Naive B cell (primary cell): ENCODE measurements around the gene MAGOH. TPM values are rescaled to one million over a fixed set of nuclear protein-coding genes. Genes with fewer than 3 reads are reported as not detected.
"Not testable (repeated sequence)": the region's sequence is repeated elsewhere in the genome, so short reads cannot be mapped to it uniquely, and the experiment has no call there.

Experiments
- ATAC-seq, 2 donors: fragments of 150-1000 bp; cut with Tn5 transposase; 2 replicates each; pipeline ENCODE4 v1.10.0; 2021; ENCODE audit warnings: low read depth in 2 of 2, mild to moderate bottlenecking in 2 of 2, moderate library complexity in 2 of 2
- DNase-seq: peaks from one replicate; pipeline ENCODE4 v3.0.0; 2022
- H3K27ac Mint-ChIP-seq, 6 donors: one replicate each; pipeline ENCODE4 v1.8.0; 2020 to 2022; ENCODE audit warnings: mild to moderate bottlenecking in 6 of 6, mixed read lengths in 6 of 6, moderate library complexity in 5 of 6, inconsistent platforms in 2 of 6
- H3K27me3 Mint-ChIP-seq, 3 donors: one replicate each; pipeline ENCODE4 v1.8.0; 2021 to 2022; ENCODE audit warnings: mixed read lengths in 3 of 3, mild to moderate bottlenecking in 1 of 3
- H3K36me3 Mint-ChIP-seq, 2 donors: one replicate each; pipeline ENCODE4 v1.8.0; 2020 to 2022; ENCODE audit warnings: mixed read lengths in 2 of 2, inconsistent platforms in 1 of 2, mild to moderate bottlenecking in 1 of 2
- H3K4me1 Mint-ChIP-seq, 3 donors: one replicate each; pipeline ENCODE4 v1.8.0; 2020 to 2022; ENCODE audit warnings: mixed read lengths in 3 of 3, inconsistent platforms in 1 of 3, mild to moderate bottlenecking in 1 of 3, moderate library complexity in 1 of 3
- H3K4me3 Mint-ChIP-seq, 8 donors: one replicate each; pipeline ENCODE4 v1.8.0; 2020 to 2022; ENCODE audit warnings: mild to moderate bottlenecking in 8 of 8, mixed read lengths in 8 of 8, moderate library complexity in 8 of 8, inconsistent platforms in 2 of 8
- H3K9me3 Mint-ChIP-seq, 7 donors: one replicate each; pipeline ENCODE4 v1.8.0; 2020 to 2022; ENCODE audit warnings: mixed read lengths in 7 of 7, mild to moderate bottlenecking in 5 of 7, inconsistent platforms in 2 of 7, moderate library complexity in 1 of 7
- polyA plus RNA-seq, 6 donors: library from polyadenylated mRNA; unstranded; fragments of 300-500 nt; fragmentation: Illumina TruSeq; gene quantifications; one replicate each; pipeline ENCODE4 v1.2.3, GENCODE V29; 2021; ENCODE audit warnings: low read depth in 6 of 6

Gene MAGOH
- 100 to 1,000 TPM in 5 of 6 donors, 10 to 100 TPM in 1; 44.2 to 124 (median 117) TPM for polyA plus RNA-seq

DNA sequence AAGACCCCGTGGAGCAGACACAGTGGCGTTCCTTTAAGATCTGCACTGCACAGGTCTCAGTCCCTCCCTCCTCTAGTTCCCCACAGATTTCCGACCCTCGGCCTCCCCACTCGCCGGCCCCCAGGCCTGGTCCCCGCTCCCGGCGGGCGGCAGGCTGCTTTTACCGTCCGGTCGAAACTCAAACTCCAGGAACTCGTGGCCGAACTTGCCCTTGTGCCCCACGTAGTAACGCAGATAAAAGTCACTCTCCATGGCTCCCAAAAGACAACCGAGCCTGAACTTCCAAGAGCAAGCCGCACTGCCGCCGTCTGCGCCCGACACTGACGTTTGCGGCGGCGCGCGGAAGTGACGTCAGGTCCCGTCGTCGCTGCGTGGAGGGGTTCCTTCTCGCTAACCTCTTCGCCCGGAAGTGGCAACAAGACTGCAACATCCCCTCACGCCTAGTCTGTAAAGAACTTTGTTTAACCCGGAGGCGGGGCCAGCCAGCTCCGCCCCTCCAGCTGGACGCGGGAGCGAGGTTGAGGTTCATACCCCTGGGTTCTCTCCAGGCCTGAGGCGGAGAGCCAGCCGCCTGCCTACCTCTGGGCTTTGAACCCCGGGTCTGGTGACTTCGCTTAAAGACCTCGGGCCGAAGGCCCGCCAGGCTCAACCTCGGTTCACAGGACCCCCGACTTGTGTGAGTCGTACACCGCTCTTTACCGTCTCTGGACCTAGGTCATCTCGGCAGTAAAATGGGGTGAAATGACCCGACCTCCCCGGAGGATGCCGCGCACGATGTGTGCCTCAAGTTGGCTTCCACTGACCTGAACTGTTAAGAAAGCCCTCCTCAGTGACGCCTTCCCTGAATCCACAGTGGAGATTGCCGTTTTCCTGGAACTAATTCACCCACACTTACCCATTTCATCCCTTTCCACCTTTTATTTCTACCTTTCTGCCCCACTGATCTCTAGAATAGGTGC lies at the start of gene MAGOH:
Gene MAGOH (minus strand): TSS at position 322 of the 959 bp plus-strand sequence. CDS start 70 bp downstream, at position 252.
- Mint-ChIP-seq H3K9me3 (no peaks in the 10 kb centered on the region), H3K27ac (peak within 1 kb of the TSS; percentile 95 to 99 (median 98)), H3K4me1 (peaks cover 22 to 33% (median 29%) of the 10 kb centered on the region in 3 donors), H3K27me3 (no peaks in the 10 kb centered on the region), H3K4me3 (peak within 1 kb of the TSS; percentile 95 to 100 (median 99)), H3K36me3 (peaks cover 5 to 25% of the 10 kb centered on the region in 2 donors)
- DNase-seq (peak; percentile 92), ATAC-seq (peak; percentile 98 to 99)

DNA sequence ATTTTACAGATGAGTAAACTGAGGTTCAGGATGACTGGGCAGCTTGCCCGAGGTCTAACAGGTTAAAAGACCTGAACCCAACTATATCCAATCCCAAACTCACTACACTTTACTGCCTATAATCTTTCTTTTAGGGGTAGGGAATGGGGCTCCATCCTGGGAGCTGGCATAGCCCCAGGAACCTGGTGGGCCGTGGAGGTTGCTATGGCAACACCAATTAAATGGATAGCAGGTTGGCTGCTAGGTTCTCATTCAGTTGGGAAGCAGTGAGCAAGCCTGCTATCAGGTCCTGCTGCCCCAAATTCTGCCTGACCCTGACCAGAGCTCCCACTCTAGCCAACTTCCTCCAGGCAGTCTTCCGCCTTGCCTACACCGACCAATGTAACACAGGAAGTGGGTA lies 48.6 kb upstream of the MAGOH start:
- no peaks in the 10 kb centered on the region for H3K36me3 Mint-ChIP-seq
- ATAC-seq = no peak
- DNase-seq = no peak
- no peaks in the 10 kb centered on the region for H3K27me3 Mint-ChIP-seq
- H3K27ac Mint-ChIP-seq = no peak overlapping the region
- H3K4me1 Mint-ChIP-seq = no peaks in the 10 kb centered on the region
- H3K9me3 Mint-ChIP-seq = no peaks in the 10 kb centered on the region
- no peak overlapping the region for H3K4me3 Mint-ChIP-seq

- no peak overlapping the region for H3K27ac Mint-ChIP-seq
- H3K27me3 Mint-ChIP-seq = no peaks in the 10 kb centered on the region
- H3K9me3 Mint-ChIP-seq = no peaks in the 10 kb centered on the region
- H3K36me3 Mint-ChIP-seq = no peaks in the 10 kb centered on the region
- ATAC-seq (no peak), DNase-seq (no peak)
- no peak overlapping the region for H3K4me3 Mint-ChIP-seq
- peaks cover 0 to under 1% (median 0%) of the 10 kb centered on the region in 3 donors for H3K4me1 Mint-ChIP-seq
These were observed 47.8 kb upstream of the MAGOH start for GRCh38 chr1:53285969-53286760.

- DNase-seq = no peak
- ATAC-seq = no peak
These were observed 47.2 kb upstream of the MAGOH start for GRCh38 chr1:53285546-53285945.

GRCh38 chr1:53284224-53285020 lies 46.1 kb upstream of the MAGOH start:
- Mint-ChIP-seq H3K9me3 (no peaks in the 10 kb centered on the region), H3K27me3 (no peaks in the 10 kb centered on the region), H3K36me3 (no peaks in the 10 kb centered on the region), H3K4me1 (peaks cover 0 to 5% (median 0%) of the 10 kb centered on the region in 3 donors), H3K4me3 (no peak overlapping the region), H3K27ac (peak overlapping the region in 2 of 6 donors; percentile 76 to 89)
- ATAC-seq = no peak
- no peak for DNase-seq

More at GRCh38 chr1:53285546-53285945, 47.2 kb upstream of the MAGOH start:
- Mint-ChIP-seq H3K27ac (no peak overlapping the region), H3K4me3 (no peak overlapping the region), H3K4me1 (peaks cover 0 to 5% (median 0%) of the 10 kb centered on the region in 3 donors), H3K9me3 (no peaks in the 10 kb centered on the region), H3K27me3 (no peaks in the 10 kb centered on the region), H3K36me3 (no peaks in the 10 kb centered on the region)

DNA sequence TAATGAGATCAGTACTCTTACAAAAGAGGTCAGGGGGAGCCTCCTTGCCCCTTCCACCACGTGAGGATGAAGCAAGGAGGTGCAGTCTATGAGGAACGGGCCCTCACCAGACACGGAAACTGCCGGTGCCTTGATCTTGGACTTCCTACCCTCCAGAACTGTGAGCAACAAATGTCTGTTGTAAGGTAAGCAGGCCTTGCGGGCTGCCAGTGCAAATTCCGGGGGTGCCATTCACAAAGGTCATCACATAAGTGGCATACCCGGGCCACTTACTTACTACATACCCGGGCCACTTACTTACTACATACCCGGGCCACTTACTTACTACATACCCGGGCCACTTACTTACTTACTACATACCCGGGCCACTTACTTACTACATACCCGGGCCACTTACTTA lies 44.8 kb upstream of the MAGOH start:
- H3K27me3 Mint-ChIP-seq, ATAC-seq, H3K4me1 Mint-ChIP-seq, DNase-seq, H3K36me3 Mint-ChIP-seq, H3K9me3 Mint-ChIP-seq, H3K27ac Mint-ChIP-seq, H3K4me3 Mint-ChIP-seq: not testable (repeated sequence)

- Mint-ChIP-seq H3K27me3 (no peaks in the 10 kb centered on the region), H3K4me3 (no peak overlapping the region), H3K27ac (peak overlapping the region in 1 of 6 donors; percentile 22), H3K36me3 (no peaks in the 10 kb centered on the region), H3K4me1 (peaks cover 2 to 9% (median 5%) of the 10 kb centered on the region in 3 donors), H3K9me3 (no peaks in the 10 kb centered on the region)
- ATAC-seq = no peak
- DNase-seq = no peak
These were observed 42.8 kb upstream of the MAGOH start for GRCh38 chr1:53281133-53281532.

GRCh38 chr1:53280496-53280895 lies 42.2 kb upstream of the MAGOH start:
- Mint-ChIP-seq H3K9me3 (no peaks in the 10 kb centered on the region), H3K27me3 (no peaks in the 10 kb centered on the region), H3K4me1 (peaks cover 2 to 9% (median 5%) of the 10 kb centered on the region in 3 donors), H3K36me3 (no peaks in the 10 kb centered on the region), H3K4me3 (no peak overlapping the region), H3K27ac (peak overlapping the region in 1 of 6 donors; percentile 10)
- DNase-seq = no peak
- ATAC-seq = no peak

GRCh38 chr1:53279296-53280200 lies 41.2 kb upstream of the MAGOH start:
- H3K4me3 Mint-ChIP-seq = no peak overlapping the region
- H3K36me3 Mint-ChIP-seq = no peaks in the 10 kb centered on the region
- no peaks in the 10 kb centered on the region for H3K9me3 Mint-ChIP-seq
- no peak for ATAC-seq
- DNase-seq = no peak
- peaks cover 2 to 9% (median 5%) of the 10 kb centered on the region in 3 donors for H3K4me1 Mint-ChIP-seq
- no peak overlapping the region for H3K27ac Mint-ChIP-seq
- no peaks in the 10 kb centered on the region for H3K27me3 Mint-ChIP-seq

DNA sequence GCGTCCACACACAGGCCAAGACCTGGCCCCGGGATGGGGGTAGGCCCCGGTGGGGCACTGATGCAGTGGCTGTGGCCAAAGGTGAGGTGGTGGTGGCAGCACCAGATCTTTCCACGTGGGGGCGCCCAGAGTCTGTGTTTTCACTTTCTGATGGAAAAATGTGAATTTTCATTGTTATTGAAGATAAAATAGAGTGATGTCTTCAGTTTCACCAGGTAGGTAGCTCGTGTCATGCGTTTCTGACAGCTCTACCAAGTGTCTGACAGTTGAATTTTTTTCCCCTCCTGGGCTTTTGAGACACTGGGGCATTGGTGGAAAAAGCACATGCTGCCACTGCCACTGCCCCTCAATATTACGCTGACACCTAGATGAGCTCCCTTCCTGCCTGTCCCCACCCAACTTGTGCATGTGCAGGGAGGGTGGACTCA lies 40.0 kb upstream of the MAGOH start:
- no peaks in the 10 kb centered on the region for H3K36me3 Mint-ChIP-seq
- peak; percentile 58 for DNase-seq
- H3K27ac Mint-ChIP-seq = peak overlapping the region in 1 of 6 donors; percentile 68
- H3K4me3 Mint-ChIP-seq = peak overlapping the region in 1 of 8 donors; percentile 75
- H3K4me1 Mint-ChIP-seq = peaks cover 2 to 9% (median 5%) of the 10 kb centered on the region in 3 donors
- no peaks in the 10 kb centered on the region for H3K9me3 Mint-ChIP-seq
- H3K27me3 Mint-ChIP-seq = no peaks in the 10 kb centered on the region
- ATAC-seq = peak; percentile 55 to 74

- peaks cover 2 to 9% (median 5%) of the 10 kb centered on the region in 3 donors for H3K4me1 Mint-ChIP-seq
- H3K27ac Mint-ChIP-seq = no peak overlapping the region
- H3K9me3 Mint-ChIP-seq = no peaks in the 10 kb centered on the region
- H3K4me3 Mint-ChIP-seq = no peak overlapping the region
- ATAC-seq (no peak), DNase-seq (no peak)
- no peaks in the 10 kb centered on the region for H3K27me3 Mint-ChIP-seq
- no peaks in the 10 kb centered on the region for H3K36me3 Mint-ChIP-seq
These were observed 39.0 kb upstream of the MAGOH start for GRCh38 chr1:53277326-53277725.

- Mint-ChIP-seq H3K36me3 (no peaks in the 10 kb centered on the region), H3K9me3 (no peaks in the 10 kb centered on the region), H3K4me1 (peaks cover 2 to 9% (median 5%) of the 10 kb centered on the region in 3 donors), H3K27me3 (no peaks in the 10 kb centered on the region), H3K27ac (no peak overlapping the region), H3K4me3 (no peak overlapping the region)
- DNase-seq (no peak), ATAC-seq (no peak)
These were observed 38.6 kb upstream of the MAGOH start for GRCh38 chr1:53276902-53277281.
